HG02938 (cell line): Measurements from ENCODE around the gene MACF1.
"Not testable (repeated sequence)": the region's sequence is repeated elsewhere in the genome, so short reads cannot be mapped to it uniquely, and the experiment has no call there.

ENCODE experiments used
- ATAC-seq: cut with Tn5 transposase; IDR thresholded peaks from one replicate; pipeline ENCODE4 v1.9.1; 2021; ENCODE audit warnings: mild to moderate bottlenecking, moderate library complexity; ENCODE audit not compliant: unreplicated experiment

The MACF1 gene

DNA sequence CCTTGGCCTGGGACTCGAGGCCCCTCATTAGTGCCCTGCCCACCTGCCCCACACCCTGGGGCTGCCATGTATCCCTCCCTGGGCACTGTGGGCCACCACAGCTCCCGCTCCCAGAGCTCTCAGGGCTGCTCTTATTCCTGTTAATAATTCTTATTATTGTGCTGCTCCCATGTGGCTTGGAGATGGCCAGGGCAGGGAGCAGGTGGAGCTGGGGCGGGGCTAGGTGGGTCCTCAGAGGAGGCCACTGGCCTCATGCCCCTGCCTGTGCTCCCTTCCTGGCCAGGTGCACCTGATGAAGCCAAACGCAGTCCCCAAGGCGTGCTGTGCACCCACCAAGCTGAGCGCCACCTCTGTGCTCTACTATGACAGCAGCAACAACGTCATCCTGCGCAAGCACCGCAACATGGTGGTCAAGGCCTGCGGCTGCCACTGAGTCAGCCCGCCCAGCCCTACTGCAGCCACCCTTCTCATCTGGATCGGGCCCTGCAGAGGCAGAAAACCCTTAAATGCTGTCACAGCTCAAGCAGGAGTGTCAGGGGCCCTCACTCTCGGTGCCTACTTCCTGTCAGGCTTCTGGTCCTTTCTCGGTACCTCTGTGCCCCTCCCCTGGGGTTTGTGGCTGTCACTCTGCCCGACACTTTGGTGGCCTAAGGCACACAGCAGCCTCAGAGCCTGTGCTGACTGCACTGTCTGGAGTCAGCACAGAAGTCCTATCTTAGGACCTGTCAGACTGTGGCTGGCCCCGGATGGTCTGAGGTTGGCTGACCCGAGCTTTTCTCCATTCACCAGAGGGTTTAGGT is 321.1 kb downstream of the MACF1 start:
- ATAC-seq, result peak; percentile 89

- no peak for ATAC-seq
These were observed 322.1 kb downstream of the MACF1 start for GRCh38 chr1:39526466-39527189.

GRCh38 chr1:39527190-39527579 is 322.7 kb downstream of the MACF1 start:
- ATAC-seq, result not testable (repeated sequence)

DNA sequence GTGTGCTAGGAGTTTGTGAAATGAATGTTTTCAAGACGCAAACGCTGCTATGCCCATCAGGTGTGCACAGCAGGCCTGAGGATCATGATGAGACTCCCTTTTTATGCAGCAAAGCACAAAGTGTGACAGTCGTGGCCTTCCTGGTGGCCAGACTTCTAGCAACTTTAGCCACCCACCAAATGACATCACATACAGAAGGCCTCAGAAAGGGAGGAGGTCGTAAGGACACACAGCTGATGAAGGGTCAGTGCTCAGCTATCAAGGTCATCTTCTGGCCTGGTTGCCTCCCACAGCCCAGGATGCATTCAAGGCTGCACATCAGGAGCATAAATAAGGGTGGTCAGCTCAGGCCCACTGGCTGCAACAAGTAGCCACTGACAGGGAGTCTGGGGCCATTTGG is 323.6 kb downstream of the MACF1 start:
- no peak for ATAC-seq

DNA sequence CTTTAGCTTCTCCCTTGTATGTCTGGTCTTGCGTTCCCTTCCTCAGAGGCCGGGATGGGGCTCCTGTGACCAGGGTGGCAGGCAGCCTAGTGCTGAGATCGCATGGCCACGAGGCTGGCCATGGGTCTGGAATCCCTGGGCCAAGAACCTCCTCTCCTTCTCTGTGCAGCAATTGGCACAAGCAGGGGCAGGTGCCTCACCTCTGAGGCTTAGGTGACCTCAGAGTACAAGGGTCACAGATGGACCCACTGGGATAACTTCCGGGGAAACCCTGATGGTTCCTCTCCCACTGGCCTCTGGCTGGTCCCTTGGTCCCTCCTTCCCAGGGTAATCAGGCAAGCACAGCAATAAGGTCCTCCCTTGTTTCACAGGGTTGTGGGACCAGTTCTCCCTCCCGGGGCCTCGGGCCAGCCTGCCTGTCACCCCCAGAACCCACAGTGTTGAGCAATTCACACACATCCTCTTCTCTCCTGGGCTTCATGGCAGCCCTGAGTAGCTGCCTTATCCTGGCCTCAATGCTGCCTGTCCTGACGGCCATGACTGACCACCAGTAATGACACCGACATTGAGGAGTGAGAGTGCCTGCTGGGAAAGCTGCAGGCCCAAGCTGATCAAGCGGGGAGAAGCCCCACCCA is 325.5 kb downstream of the MACF1 start:
- no peak for ATAC-seq

DNA sequence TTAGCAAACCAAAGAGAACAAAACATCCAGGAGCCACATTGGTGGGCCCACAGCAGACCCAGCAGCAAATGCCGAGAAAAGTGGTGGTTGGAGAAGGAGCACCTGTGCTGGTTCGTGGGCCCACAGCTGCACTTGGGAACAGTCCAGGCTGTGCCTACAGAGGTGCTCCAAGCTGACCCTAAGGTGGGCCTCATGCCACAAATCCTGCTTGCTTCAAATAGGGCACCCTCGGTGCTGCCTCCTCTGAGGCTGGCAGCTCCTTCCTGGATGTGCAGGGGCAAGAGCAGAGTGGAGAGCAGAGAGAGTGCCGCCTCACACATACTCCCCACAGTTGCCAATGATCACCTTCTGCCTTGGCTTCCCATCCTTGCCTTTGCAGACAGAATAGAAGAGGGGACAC is 327.0 kb downstream of the MACF1 start:
- ATAC-seq, result no peak

GRCh38 chr1:39533442-39533841 is 328.9 kb downstream of the MACF1 start:
- no peak for ATAC-seq
